ENCODE measurements around the gene WDR59. TPM values are rescaled to one million over a fixed set of nuclear protein-coding genes. Genes with fewer than 3 reads are reported as not detected.

WDR59 gene
- total and polyA plus RNA-seq, 2 donors, result 23.3 to 55.9 TPM

DNA sequence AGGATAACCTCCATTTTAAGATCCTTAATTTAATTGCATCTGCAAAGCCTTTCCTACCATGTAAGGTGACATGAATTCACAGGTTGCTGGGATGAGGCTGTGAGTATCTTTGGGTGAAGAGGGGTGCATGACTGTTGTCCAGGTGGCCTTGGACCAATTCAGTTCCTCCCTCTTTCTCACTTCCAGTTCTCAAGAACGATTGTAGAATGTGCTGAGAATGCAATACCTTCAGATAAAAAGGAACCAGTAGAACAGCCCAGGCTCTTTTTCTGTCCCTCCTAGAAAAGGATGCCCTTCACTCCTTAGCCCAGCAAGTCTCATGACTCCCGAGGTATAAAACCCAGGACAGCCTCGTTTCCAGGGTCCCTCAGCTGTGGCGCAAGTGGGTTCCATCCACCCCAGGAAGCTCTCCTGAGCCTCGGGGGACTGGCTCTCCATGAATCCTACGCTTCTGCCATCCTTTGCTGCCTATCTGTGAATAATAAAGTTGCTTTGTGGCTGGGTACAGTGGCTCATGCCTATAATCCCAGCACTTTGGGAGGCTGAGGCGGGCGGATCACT lies 148.7 kb downstream of the WDR59 start:
- peaks cover 0 to 2% of the 10 kb centered on the region in 2 donors for H3K27me3 ChIP-seq (ENCODE audit: control insufficient read depth in 2 of 2, insufficient read depth in 1 of 2, low read length in 1 of 2)
- WGBS, result 92% methylated on average over 8 of the region's 8 CpGs
- H3K4me3 ChIP-seq (ENCODE audit: low read length in 2 of 2), result no peak overlapping the region
- DNase-seq (ENCODE audit: low read depth in 6 of 9, low spot score in 9 of 9), result no peak
- H3K36me3 ChIP-seq (ENCODE audit: control insufficient read depth in 2 of 2, insufficient read depth in 2 of 2, low read length in 1 of 2), result no peaks in the 10 kb centered on the region
- H3K27ac ChIP-seq (ENCODE audit: low read depth in 1 of 2, low read length in 1 of 2), result no peak overlapping the region
- H3K9me3 ChIP-seq (ENCODE audit: control insufficient read depth in 2 of 2, insufficient read depth in 1 of 2, low read length in 1 of 2), result no peaks in the 10 kb centered on the region
- no peaks in the 10 kb centered on the region for H3K4me1 ChIP-seq (ENCODE audit: control insufficient read depth in 2 of 2, insufficient read depth in 2 of 2, low read length in 2 of 2)

DNA sequence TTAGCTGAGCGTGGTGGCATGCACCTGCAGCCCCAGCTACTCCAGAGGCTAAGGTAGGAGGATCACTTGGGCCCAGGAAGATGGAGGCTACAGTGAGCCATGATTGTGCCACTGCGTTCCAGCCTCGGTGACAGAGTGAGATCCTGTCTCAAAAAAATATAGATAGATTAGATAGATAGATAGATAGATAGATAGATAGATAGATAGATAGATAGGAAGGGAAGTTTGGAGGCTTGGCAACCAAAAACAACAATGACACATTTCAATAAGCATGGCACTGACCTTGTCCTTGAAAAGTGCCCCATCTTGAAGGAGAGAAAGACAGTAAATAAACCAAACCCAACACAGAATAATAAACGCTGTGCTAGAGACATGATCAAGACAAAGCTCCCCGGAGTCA lies 152.7 kb downstream of the WDR59 start:
- Histone ChIP-seq H3K9me3 (ENCODE audit: control insufficient read depth in 2 of 2, insufficient read depth in 1 of 2, low read length in 1 of 2) (no peaks in the 10 kb centered on the region), H3K4me3 (ENCODE audit: low read length in 2 of 2) (no peak overlapping the region), H3K36me3 (ENCODE audit: control insufficient read depth in 2 of 2, insufficient read depth in 2 of 2, low read length in 1 of 2) (no peaks in the 10 kb centered on the region), H3K27me3 (ENCODE audit: control insufficient read depth in 2 of 2, insufficient read depth in 1 of 2, low read length in 1 of 2) (peaks cover 0 to 2% of the 10 kb centered on the region in 2 donors), H3K27ac (ENCODE audit: low read depth in 1 of 2, low read length in 1 of 2) (no peak overlapping the region), H3K4me1 (ENCODE audit: control insufficient read depth in 2 of 2, insufficient read depth in 2 of 2, low read length in 2 of 2) (no peaks in the 10 kb centered on the region)
- WGBS, result 89% methylated on average over 5 of the region's 5 CpGs
- no peak for DNase-seq (ENCODE audit: low read depth in 6 of 9, low spot score in 9 of 9)

DNA sequence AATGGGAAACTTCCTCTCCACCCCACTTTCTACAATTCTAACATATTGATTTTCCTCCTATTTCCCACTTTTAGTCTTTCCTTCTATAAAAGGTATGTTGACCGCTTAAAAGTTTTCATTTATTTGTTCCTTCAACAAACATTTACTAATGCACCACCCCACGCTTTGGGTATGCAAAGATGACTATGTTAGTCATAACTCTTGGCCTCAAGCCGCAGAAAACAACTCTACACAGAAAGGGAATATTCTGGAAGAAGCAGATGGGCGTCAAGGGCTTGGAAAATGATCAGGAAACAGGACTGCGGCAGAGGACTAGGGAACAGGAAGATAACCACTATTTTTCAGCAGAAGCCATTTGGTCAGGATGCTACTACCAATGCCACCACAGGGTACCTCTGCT lies 153.5 kb downstream of the WDR59 start:
- Histone ChIP-seq H3K36me3 (ENCODE audit: control insufficient read depth in 2 of 2, insufficient read depth in 2 of 2, low read length in 1 of 2) (no peaks in the 10 kb centered on the region), H3K4me3 (ENCODE audit: low read length in 2 of 2) (no peak overlapping the region), H3K4me1 (ENCODE audit: control insufficient read depth in 2 of 2, insufficient read depth in 2 of 2, low read length in 2 of 2) (no peaks in the 10 kb centered on the region), H3K9me3 (ENCODE audit: control insufficient read depth in 2 of 2, insufficient read depth in 1 of 2, low read length in 1 of 2) (no peaks in the 10 kb centered on the region), H3K27me3 (ENCODE audit: control insufficient read depth in 2 of 2, insufficient read depth in 1 of 2, low read length in 1 of 2) (peaks cover 0 to 2% of the 10 kb centered on the region in 2 donors), H3K27ac (ENCODE audit: low read depth in 1 of 2, low read length in 1 of 2) (no peak overlapping the region)
- WGBS, result 94% methylated on average over 5 of the region's 5 CpGs
- DNase-seq (ENCODE audit: low read depth in 6 of 9, low spot score in 9 of 9), result no peak

DNA sequence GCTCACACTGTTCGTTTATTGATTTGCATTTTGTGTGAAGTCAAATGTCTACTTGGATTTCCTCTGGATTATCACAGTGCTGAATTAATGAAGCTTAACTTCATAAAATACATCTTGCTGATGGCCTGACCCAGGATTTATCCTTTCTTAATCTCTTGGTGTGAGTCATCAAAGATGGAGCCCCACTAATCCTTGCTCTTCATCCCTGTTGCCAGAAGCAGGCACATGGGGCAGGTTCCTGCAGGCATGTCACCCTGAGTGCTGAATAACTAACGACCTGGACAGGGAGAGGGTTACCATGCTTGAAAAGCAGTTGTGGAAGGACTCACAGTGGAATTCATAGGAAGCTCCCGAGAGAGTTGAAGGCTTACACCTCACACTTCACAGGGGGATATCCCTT lies 154.3 kb downstream of the WDR59 start:
- 88% methylated on average over 3 of the region's 3 CpGs for WGBS
- Histone ChIP-seq H3K27me3 (ENCODE audit: control insufficient read depth in 2 of 2, insufficient read depth in 1 of 2, low read length in 1 of 2) (no peaks in the 10 kb centered on the region), H3K4me3 (ENCODE audit: low read length in 2 of 2) (no peak overlapping the region), H3K9me3 (ENCODE audit: control insufficient read depth in 2 of 2, insufficient read depth in 1 of 2, low read length in 1 of 2) (no peaks in the 10 kb centered on the region), H3K36me3 (ENCODE audit: control insufficient read depth in 2 of 2, insufficient read depth in 2 of 2, low read length in 1 of 2) (no peaks in the 10 kb centered on the region), H3K27ac (ENCODE audit: low read depth in 1 of 2, low read length in 1 of 2) (no peak overlapping the region), H3K4me1 (ENCODE audit: control insufficient read depth in 2 of 2, insufficient read depth in 2 of 2, low read length in 2 of 2) (no peaks in the 10 kb centered on the region)
- DNase-seq (ENCODE audit: low read depth in 6 of 9, low spot score in 9 of 9), result no peak

DNA sequence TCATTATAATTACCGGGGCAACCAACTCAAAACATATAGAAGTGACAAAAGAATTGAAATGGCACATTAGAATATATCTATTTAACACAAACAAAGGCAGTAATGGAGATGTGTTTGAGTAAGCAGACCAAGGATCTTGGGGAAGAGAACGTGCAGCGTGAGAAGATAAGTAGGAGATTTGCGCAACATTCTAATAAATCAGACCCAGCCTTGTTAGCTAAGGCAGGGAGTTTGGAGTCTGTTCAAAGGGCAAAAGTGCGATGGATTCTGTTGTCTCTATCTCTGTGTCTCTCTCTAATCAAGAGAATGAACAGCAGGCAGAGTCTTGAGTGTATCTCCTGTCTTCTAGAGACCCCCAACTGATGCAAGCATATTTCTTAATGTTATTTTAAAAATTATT lies 155.3 kb downstream of the WDR59 start:
- WGBS, result 98% methylated on average over 5 of the region's 5 CpGs

DNA sequence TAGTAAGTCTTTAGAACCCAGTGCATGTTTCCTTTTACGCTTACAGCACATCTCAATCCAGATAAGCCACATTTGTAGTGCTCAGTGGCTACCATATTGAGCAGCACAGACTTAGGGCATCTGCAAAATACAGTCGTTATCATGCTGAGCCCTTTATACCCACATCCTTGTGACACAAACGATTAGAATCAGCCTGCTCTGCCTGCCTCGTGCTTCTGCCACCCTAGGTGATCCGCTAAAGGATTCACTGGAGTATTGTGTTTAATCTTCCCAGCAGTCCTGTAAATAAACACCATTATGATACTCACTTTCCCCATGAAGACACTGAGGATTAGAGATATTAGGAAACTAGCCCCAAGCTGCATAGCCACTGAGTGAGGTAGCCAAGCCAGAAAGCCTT lies 159.0 kb downstream of the WDR59 start:
- Histone ChIP-seq H3K9me3 (ENCODE audit: control insufficient read depth in 2 of 2, insufficient read depth in 1 of 2, low read length in 1 of 2) (no peaks in the 10 kb centered on the region), H3K4me3 (ENCODE audit: low read length in 2 of 2) (no peak overlapping the region), H3K27me3 (ENCODE audit: control insufficient read depth in 2 of 2, insufficient read depth in 1 of 2, low read length in 1 of 2) (no peaks in the 10 kb centered on the region), H3K36me3 (ENCODE audit: control insufficient read depth in 2 of 2, insufficient read depth in 2 of 2, low read length in 1 of 2) (no peaks in the 10 kb centered on the region), H3K27ac (ENCODE audit: low read depth in 1 of 2, low read length in 1 of 2) (no peak overlapping the region), H3K4me1 (ENCODE audit: control insufficient read depth in 2 of 2, insufficient read depth in 2 of 2, low read length in 2 of 2) (peaks cover 0 to 3% of the 10 kb centered on the region in 2 donors)
- 62% methylated on average over 5 of the region's 5 CpGs for WGBS
- DNase-seq (ENCODE audit: low read depth in 6 of 9, low spot score in 9 of 9), result no peak

More for the DNA sequence above, 155.3 kb downstream of the WDR59 start:
- no peak for DNase-seq (ENCODE audit: low read depth in 6 of 9, low spot score in 9 of 9)
- Histone ChIP-seq H3K36me3 (ENCODE audit: control insufficient read depth in 2 of 2, insufficient read depth in 2 of 2, low read length in 1 of 2) (no peaks in the 10 kb centered on the region), H3K4me1 (ENCODE audit: control insufficient read depth in 2 of 2, insufficient read depth in 2 of 2, low read length in 2 of 2) (peaks cover 0 to under 1% of the 10 kb centered on the region in 2 donors), H3K4me3 (ENCODE audit: low read length in 2 of 2) (no peak overlapping the region), H3K27me3 (ENCODE audit: control insufficient read depth in 2 of 2, insufficient read depth in 1 of 2, low read length in 1 of 2) (no peaks in the 10 kb centered on the region), H3K9me3 (ENCODE audit: control insufficient read depth in 2 of 2, insufficient read depth in 1 of 2, low read length in 1 of 2) (no peaks in the 10 kb centered on the region), H3K27ac (ENCODE audit: low read depth in 1 of 2, low read length in 1 of 2) (no peak overlapping the region)

DNA sequence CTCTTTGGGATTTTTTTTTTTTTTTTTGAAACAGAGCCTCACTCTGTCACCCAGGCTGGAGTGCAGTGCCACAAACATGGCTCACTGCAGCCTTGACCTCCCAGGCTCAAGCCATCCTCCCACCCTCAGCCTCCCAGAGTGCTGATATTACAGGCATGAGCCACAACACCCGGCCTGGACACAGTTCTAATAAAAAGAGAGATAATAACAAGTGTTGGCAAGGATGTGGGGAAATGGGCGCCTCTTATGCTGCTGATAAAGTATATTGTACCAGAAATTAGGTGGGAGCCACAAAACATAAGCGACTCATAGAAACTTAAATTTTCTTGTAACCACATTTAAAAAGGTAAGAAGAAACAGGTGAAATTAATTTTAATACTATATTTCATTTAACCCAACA lies 159.9 kb downstream of the WDR59 start:
- H3K27me3 ChIP-seq (ENCODE audit: control insufficient read depth in 2 of 2, insufficient read depth in 1 of 2, low read length in 1 of 2), result no peaks in the 10 kb centered on the region
- 79% methylated on average over 3 of the region's 3 CpGs for WGBS
- H3K9me3 ChIP-seq (ENCODE audit: control insufficient read depth in 2 of 2, insufficient read depth in 1 of 2, low read length in 1 of 2), result no peaks in the 10 kb centered on the region
- no peaks in the 10 kb centered on the region for H3K36me3 ChIP-seq (ENCODE audit: control insufficient read depth in 2 of 2, insufficient read depth in 2 of 2, low read length in 1 of 2)
- H3K27ac ChIP-seq (ENCODE audit: low read depth in 1 of 2, low read length in 1 of 2), result no peak overlapping the region
- DNase-seq (ENCODE audit: low read depth in 6 of 9, low spot score in 9 of 9), result no peak
- peaks cover 0 to 3% of the 10 kb centered on the region in 2 donors for H3K4me1 ChIP-seq (ENCODE audit: control insufficient read depth in 2 of 2, insufficient read depth in 2 of 2, low read length in 2 of 2)
- no peak overlapping the region for H3K4me3 ChIP-seq (ENCODE audit: low read length in 2 of 2)

Other genes starting within 250 kb of the WDR59 start
- 2.0 TPM for gene FA2H, start 210.3 kb downstream of the WDR59 start, total RNA-seq
- 2.9 TPM for gene FA2H, start 210.3 kb downstream of the WDR59 start, polyA plus RNA-seq
- gene ZNRF1, start 13.9 kb upstream of the WDR59 start, total RNA-seq, result 39.6 TPM
- 26.6 TPM for gene ZNRF1, start 13.9 kb upstream of the WDR59 start, polyA plus RNA-seq
- 0.99 TPM for gene LDHD, start 131.7 kb upstream of the WDR59 start, total RNA-seq
- gene LDHD, start 131.7 kb upstream of the WDR59 start, polyA plus RNA-seq, result 1.6 TPM
- 26.5 TPM for gene ZFP1, start 163.4 kb upstream of the WDR59 start, total RNA-seq
- 10.8 TPM for gene ZFP1, start 163.4 kb upstream of the WDR59 start, polyA plus RNA-seq
- not detected for gene CTRB2, start 222.0 kb upstream of the WDR59 start, total RNA-seq
- 0.59 TPM for gene CTRB2, start 222.0 kb upstream of the WDR59 start, polyA plus RNA-seq
- 0.14 TPM for gene CTRB1, start 233.9 kb upstream of the WDR59 start, total RNA-seq
- gene CTRB1, start 233.9 kb upstream of the WDR59 start, polyA plus RNA-seq, result 0.78 TPM